ENCODE data around the gene RPS6KB2. TPM values are rescaled to one million over a fixed set of nuclear protein-coding genes. Genes with fewer than 3 reads are reported as not detected.

The RPS6KB2 gene
- total and polyA plus RNA-seq, 2 of the 4 experiments (the other 2 are of a cell fraction): 50.7 to 58.4 TPM

GRCh38 chr11:67409781-67410368 is 18.4 kb upstream of the RPS6KB2 start:
- Histone ChIP-seq H2BK20ac (ENCODE audit: low read depth, low read length) (no peak overlapping the region), H4K91ac (ENCODE audit: insufficient read depth, low read depth, low read length) (no peak overlapping the region), H3K4me3 (ENCODE audit: insufficient read depth, low read depth, low read length) (no peak overlapping the region), H4K5ac (ENCODE audit: low read depth, low read length) (no peak overlapping the region), H4K8ac (ENCODE audit: low read depth in 2 of 2, low read length in 2 of 2) (no peak overlapping the region), H4K20me1 (ENCODE audit: insufficient read depth, low read length) (no peaks in the 10 kb centered on the region), H3K79me1 (ENCODE audit: low read depth in 1 of 2, low read length in 2 of 2) (no peaks in the 10 kb centered on the region), H3K36me3 (ENCODE audit: control insufficient read depth, insufficient read depth, low read length) (no peaks in the 10 kb centered on the region), H3K27ac (ENCODE audit: insufficient read depth, low read length) (no peak overlapping the region), H3K9me3 (ENCODE audit: control insufficient read depth, insufficient read depth, low read length) (no peaks in the 10 kb centered on the region), H3K27me3 (ENCODE audit: control insufficient read depth, insufficient read depth, low read length) (peaks cover 57% of the 10 kb centered on the region), H3K9me1 (ENCODE audit: insufficient read depth, low read length) (no peaks in the 10 kb centered on the region), H3K4me1 (ENCODE audit: control insufficient read depth, insufficient read depth, low read length) (no peaks in the 10 kb centered on the region), H2BK5ac (ENCODE audit: low read depth, low read length, poor library complexity, severe bottlenecking) (no peak overlapping the region), H2AK5ac (ENCODE audit: low read depth, low read length) (no peak overlapping the region; the same call in 1 of the 2 replicates), H2AFZ (replicated peaks; ENCODE audit: low read length, poor library complexity) (no peak overlapping the region), H3K4ac (ENCODE audit: low read depth, low read length) (no peak overlapping the region), H2BK15ac (ENCODE audit: low read depth, low read length) (no peak overlapping the region), H3K14ac (replicated peaks; ENCODE audit: low read depth, low read length) (no peak overlapping the region), H3K9ac (ENCODE audit: low read depth, low read length) (no peak overlapping the region), H3K4me2 (ENCODE audit: low read depth, low read length) (no peak overlapping the region), H2AK9ac (replicated peaks; ENCODE audit: low read depth, low read length, poor library complexity) (peak overlapping the region; percentile 37), H3K56ac (ENCODE audit: extremely low read depth, insufficient read depth, low read length) (no peak overlapping the region), H3K18ac (ENCODE audit: low read depth, low read length) (no peak overlapping the region), H2BK120ac (ENCODE audit: low read depth, low read length) (no peak overlapping the region), H3K23ac (ENCODE audit: low read depth, low read length) (no peak overlapping the region)
- ATAC-seq (ENCODE audit: low read depth) (no peak), DNase-seq (no peak)
- POLR2A ChIA-PET (ENCODE audit: unreplicated experiment): no interaction called here
- in situ Hi-C loops (cut with MboI; ENCODE audit: low sequenced_read_pairs): no loop called here
- dilution Hi-C loops (cut with HindIII; ENCODE audit: low sequenced_read_pairs, unreplicated experiment): no loop called here
- no TSS peak for BruUV-seq (replicated peaks)
- TF ChIP-seq RFX5 (IDR thresholded peaks at IDR 0.05; ENCODE audit: low read depth, low read length) (no peak), USF2 (IDR thresholded peaks at IDR 0.05; ENCODE audit: low read depth, low read length) (no peak), RCOR1 (IDR thresholded peaks at IDR 0.05; ENCODE audit: insufficient replicate concordance, low read length) (no peak)
- no CpG with 5 or more reads among the region's 13 CpGs for WGBS, 2 experiments (ENCODE audit: extremely low coverage in 2 of 2, insufficient read length in 1 of 2)
- intact Hi-C loops (cut with micrococcal nuclease): no loop called here
- CTCF ChIA-PET: no interaction called here
